ENCODE measurements around the gene MSH2.

The MSH2 gene

GRCh38 chr2:47510745-47511144 lies 107.8 kb downstream of the MSH2 start:
- DNase-seq: no peak

GRCh38 chr2:47512581-47513083 lies 109.7 kb downstream of the MSH2 start:
- peak; percentile 26 to 33 for DNase-seq

- DNase-seq: no peak
Observed at GRCh38 chr2:47513981-47514520, 111.1 kb downstream of the MSH2 start.

GRCh38 chr2:47516360-47517104 lies 113.6 kb downstream of the MSH2 start:
- no peak for DNase-seq

GRCh38 chr2:47518497-47519146 lies 115.7 kb downstream of the MSH2 start:
- peak; percentile 10 for DNase-seq

GRCh38 chr2:47519147-47519537 lies 116.2 kb downstream of the MSH2 start:
- no peak for DNase-seq

- DNase-seq: no peak
Observed at GRCh38 chr2:47519604-47520301, 116.8 kb downstream of the MSH2 start.

- peak; percentile 83 to 84 for DNase-seq
Observed at GRCh38 chr2:47520302-47520630, 117.3 kb downstream of the MSH2 start.

GRCh38 chr2:47520825-47521665 lies 118.1 kb downstream of the MSH2 start:
- peak; percentile 74 to 76 for DNase-seq

GRCh38 chr2:47521666-47522285 lies 118.8 kb downstream of the MSH2 start:
- no peak for DNase-seq

- DNase-seq: no peak
Observed at GRCh38 chr2:47525167-47525566, 122.2 kb downstream of the MSH2 start.

- no peak for DNase-seq
Observed at GRCh38 chr2:47528455-47528854, 125.5 kb downstream of the MSH2 start.

- DNase-seq: no peak
Observed at GRCh38 chr2:47528874-47529273, 125.9 kb downstream of the MSH2 start.

- DNase-seq: no peak
Observed at GRCh38 chr2:47530105-47530760, 127.3 kb downstream of the MSH2 start.

GRCh38 chr2:47531378-47532042 lies 128.6 kb downstream of the MSH2 start:
- DNase-seq: no peak

Measured in Kasumi-1 (cell line).